Measurements from ENCODE around the gene TLK2. TPM values are rescaled to one million over a fixed set of nuclear protein-coding genes. Genes with fewer than 3 reads are reported as not detected.

Gene TLK2
- total RNA-seq, 2 donors from 2014 or later: 39.0 to 44.1 TPM

- Histone ChIP-seq H3K27me3 (no peaks in the 10 kb centered on the region), H3K27ac (no peak overlapping the region), H3K9me3 (no peaks in the 10 kb centered on the region), H3K9ac (ENCODE audit: low read depth in 2 of 2, low read length in 2 of 2) (no peak overlapping the region), H3K4me1 (peaks cover 4% of the 10 kb centered on the region), H3K36me3 (no peaks in the 10 kb centered on the region), H3K4me3 (no peak overlapping the region)
- no peak for TF ChIP-seq CTCF (IDR thresholded peaks at IDR 0.05)
- DNase-seq: no peak
- intact Hi-C loops (cut with DNase I): no loop called here
Measured at GRCh38 chr17:62649570-62649969, 170.9 kb downstream of the TLK2 start.

GRCh38 chr17:62650587-62650986, 172.0 kb downstream of the TLK2 start:
- no peak for DNase-seq
- H3K36me3 ChIP-seq: no peaks in the 10 kb centered on the region
- H3K9ac ChIP-seq (ENCODE audit: low read depth in 2 of 2, low read length in 2 of 2): no peak overlapping the region
- no peak overlapping the region for H3K4me3 ChIP-seq
- no peaks in the 10 kb centered on the region for H3K9me3 ChIP-seq
- H3K27me3 ChIP-seq: no peaks in the 10 kb centered on the region
- peaks cover 4% of the 10 kb centered on the region for H3K4me1 ChIP-seq
- intact Hi-C loops (cut with DNase I): no loop called here
- H3K27ac ChIP-seq: no peak overlapping the region
- TF ChIP-seq CTCF (IDR thresholded peaks at IDR 0.05): no peak

GRCh38 chr17:62652251-62653001, 173.8 kb downstream of the TLK2 start:
- H3K27ac ChIP-seq: peak overlapping the region; percentile 32
- H3K9me3 ChIP-seq: no peaks in the 10 kb centered on the region
- no peaks in the 10 kb centered on the region for H3K27me3 ChIP-seq
- DNase-seq: peak; percentile 60
- TF ChIP-seq CTCF (IDR thresholded peaks at IDR 0.05): no peak
- no peaks in the 10 kb centered on the region for H3K36me3 ChIP-seq
- peak overlapping the region; percentile 28 for H3K4me3 ChIP-seq
- peak overlapping the region; percentile 46 to 60 for H3K9ac ChIP-seq (ENCODE audit: low read depth in 2 of 2, low read length in 2 of 2)
- intact Hi-C loops (cut with DNase I): no loop called here
- H3K4me1 ChIP-seq: peaks cover 4% of the 10 kb centered on the region

GRCh38 chr17:62653002-62653825, 174.6 kb downstream of the TLK2 start:
- DNase-seq: peak; percentile 80
- no peaks in the 10 kb centered on the region for H3K27me3 ChIP-seq
- peak overlapping the region; percentile 28 for H3K4me3 ChIP-seq
- no peaks in the 10 kb centered on the region for H3K36me3 ChIP-seq
- H3K9ac ChIP-seq (ENCODE audit: low read depth in 2 of 2, low read length in 2 of 2): peak overlapping the region; percentile 46 to 60
- intact Hi-C loops (cut with DNase I): no loop called here
- H3K4me1 ChIP-seq: peaks cover 4% of the 10 kb centered on the region
- peak overlapping the region; percentile 32 for H3K27ac ChIP-seq
- H3K9me3 ChIP-seq: no peaks in the 10 kb centered on the region
- no peak for TF ChIP-seq CTCF (IDR thresholded peaks at IDR 0.05)

- H3K9me3 ChIP-seq: no peaks in the 10 kb centered on the region
- H3K27me3 ChIP-seq: no peaks in the 10 kb centered on the region
- peaks cover 4% of the 10 kb centered on the region for H3K4me1 ChIP-seq
- no peak for TF ChIP-seq CTCF (IDR thresholded peaks at IDR 0.05)
- peak; percentile 59 for DNase-seq
- H3K27ac ChIP-seq: no peak overlapping the region
- H3K4me3 ChIP-seq: no peak overlapping the region
- intact Hi-C loops (cut with DNase I): no loop called here
- H3K36me3 ChIP-seq: no peaks in the 10 kb centered on the region
- H3K9ac ChIP-seq (ENCODE audit: low read depth in 2 of 2, low read length in 2 of 2): peak overlapping the region in 1 of 2 donors; percentile 1
Measured at GRCh38 chr17:62653826-62654761, 175.5 kb downstream of the TLK2 start.
